HEK293 (cell line): Measurements from ENCODE around the gene C2.

Source experiments
- CTCF ChIA-PET: fragments of 350-600 bp; formaldehyde crosslinking; extraction: SDS; loops from one replicate; lab custom pipeline; 2021; ENCODE audit warnings: antibody characterized with exemption; lab: Yijun Ruan, JAX
- POLR2A ChIA-PET: fragments of 300-600 bp; formaldehyde crosslinking; extraction: SDS; loops from one replicate; lab custom pipeline; 2020; ENCODE audit warnings: antibody characterized with exemption, inconsistent platforms; lab: Yijun Ruan, JAX
- H3K27ac ChIP-seq: fragments of 200-500 bp; sonication (Bioruptor generic); 2 replicates; pipeline ENCODE4 v1.5.1; 2014; ENCODE audit warnings: low read depth, low read length, control low read depth, inconsistent platforms; ENCODE audit errors: extremely low read depth
- H3K36me3 ChIP-seq, 2 experiments: fragments of 200-500 bp in 1 of 2; sonication (Bioruptor generic) in 1 of 2; 1 replicate in 1 of 2; 2 replicates in 1 of 2; pipeline ENCODE4 v1.5.1; 2014 to 2017; ENCODE audit warnings: inconsistent platforms in 2 of 2, low read length in 2 of 2; ENCODE audit not compliant: control insufficient read depth in 2 of 2, insufficient read depth in 1 of 2
- H3K4me1 ChIP-seq: fragments of 200-500 bp; sonication (Bioruptor generic); 2 replicates; pipeline ENCODE4 v1.5.1; 2014; ENCODE audit warnings: mild to moderate bottlenecking, low read length, inconsistent platforms; ENCODE audit not compliant: control insufficient read depth, insufficient read depth
- H3K4me3 ChIP-seq: 2 replicates; pipeline ENCODE4 v1.5.1; 2011; ENCODE audit warnings: low read depth, mild to moderate bottlenecking, control low read depth, low read length, moderate library complexity
- H3K9me3 ChIP-seq: fragments of 200-500 bp; sonication (Bioruptor generic); 2 replicates; pipeline ENCODE4 v1.5.1; 2014; ENCODE audit warnings: low read depth, low read length, inconsistent platforms; ENCODE audit not compliant: control insufficient read depth, insufficient read depth
- EGR2 ChIP-seq: fragments of 450-650 bp; formaldehyde crosslinking; IDR thresholded peaks from 2 replicates; pipeline ENCODE4 v1.5.1; 2016; ENCODE audit warnings: low read depth, missing biosample characterization, missing genetic modification characterization
- HOXC10 ChIP-seq: sonication (generic); formaldehyde crosslinking; IDR thresholded peaks from 2 replicates; pipeline ENCODE4 v1.8.1; 2023; ENCODE audit warnings: mild to moderate bottlenecking, missing genetic modification reagents
- KLF9 ChIP-seq: fragments of 450-650 bp; formaldehyde crosslinking; IDR thresholded peaks from 2 replicates; pipeline ENCODE4 v1.5.1; 2016; ENCODE audit warnings: missing biosample characterization, missing genetic modification characterization, low read depth
- MEIS1 ChIP-seq: sonication (generic); formaldehyde crosslinking; IDR thresholded peaks from 2 replicates; pipeline ENCODE4 v1.8.1; 2022; ENCODE audit warnings: missing genetic modification reagents, mild to moderate bottlenecking, borderline replicate concordance
- OSR2 ChIP-seq: fragments of 450-650 bp; formaldehyde crosslinking; IDR thresholded peaks from 2 replicates; pipeline ENCODE4 v1.5.1; 2016; ENCODE audit warnings: missing biosample characterization, missing genetic modification characterization
- PRDM1 ChIP-seq: fragments of 450-650 bp; formaldehyde crosslinking; IDR thresholded peaks from 2 replicates; pipeline ENCODE4; 2016; ENCODE audit warnings: missing biosample characterization, missing genetic modification characterization
- RBAK ChIP-seq: fragments of 450-650 bp; formaldehyde crosslinking; IDR thresholded peaks from 2 replicates; pipeline ENCODE4 v1.5.1; 2016; ENCODE audit warnings: missing biosample characterization, missing genetic modification characterization
- TRIM28 ChIP-seq: IDR thresholded peaks from 2 replicates; pipeline ENCODE4 v1.6.1; 2011; ENCODE audit warnings: low read length, control low read depth, borderline replicate concordance
- ZBTB21 ChIP-seq: fragments of 450-650 bp; formaldehyde crosslinking; IDR thresholded peaks from 2 replicates; pipeline ENCODE4 v1.5.1; 2017; ENCODE audit warnings: missing biosample characterization, missing genetic modification characterization
- ZBTB7A ChIP-seq: fragments of 450-650 bp; formaldehyde crosslinking; IDR thresholded peaks from 2 replicates; pipeline ENCODE4 v1.5.1; 2016; ENCODE audit warnings: low read depth, missing biosample characterization, missing genetic modification characterization
- ZNF175 ChIP-seq: fragments of 450-650 bp; formaldehyde crosslinking; IDR thresholded peaks from 2 replicates; pipeline ENCODE4 v1.5.1; 2016; ENCODE audit warnings: missing biosample characterization, missing genetic modification characterization
- ZNF19 ChIP-seq: fragments of 450-650 bp; formaldehyde crosslinking; IDR thresholded peaks from 2 replicates; pipeline ENCODE4; 2016; ENCODE audit warnings: missing biosample characterization, missing genetic modification characterization, low read depth
- ZNF335 ChIP-seq: fragments of 450-650 bp; formaldehyde crosslinking; conservative IDR thresholded peaks from 2 replicates; pipeline ENCODE4 v1.5.1; 2016; ENCODE audit warnings: missing biosample characterization, missing genetic modification characterization
- ZNF350 ChIP-seq: fragments of 450-650 bp; formaldehyde crosslinking; IDR thresholded peaks from 2 replicates; pipeline ENCODE4 v1.5.0; 2017; ENCODE audit warnings: missing biosample characterization, mild to moderate bottlenecking, missing genetic modification characterization
- ZNF423 ChIP-seq: fragments of 450-650 bp; formaldehyde crosslinking; IDR thresholded peaks from 2 replicates; pipeline ENCODE4 v1.5.1; 2016; ENCODE audit warnings: missing biosample characterization, missing genetic modification characterization
- ZNF670 ChIP-seq: fragments of 450-650 bp; formaldehyde crosslinking; IDR thresholded peaks from 2 replicates; pipeline ENCODE4 v1.5.1; 2016; ENCODE audit warnings: missing biosample characterization, missing genetic modification characterization, low read depth
- ZNF76 ChIP-seq: fragments of 450-650 bp; formaldehyde crosslinking; IDR thresholded peaks from 2 replicates; pipeline ENCODE4; 2016; ENCODE audit warnings: low read depth, missing biosample characterization, missing genetic modification characterization, borderline replicate concordance
- ZNF791 ChIP-seq: fragments of 450-650 bp; formaldehyde crosslinking; IDR thresholded peaks from 2 replicates; pipeline ENCODE4 v1.5.1; 2016; ENCODE audit warnings: missing biosample characterization, missing genetic modification characterization
- TF ChIP-seq, protein P1 (sequence below): fragments of 450-650 bp; formaldehyde crosslinking; IDR thresholded peaks from 2 replicates; pipeline ENCODE4 v1.5.1; 2017; ENCODE audit warnings: missing biosample characterization, missing genetic modification characterization
- TF ChIP-seq, protein P2 (sequence below): sonication (generic); formaldehyde crosslinking; IDR thresholded peaks from 2 replicates; pipeline ENCODE4 v1.8.1; 2022; ENCODE audit warnings: mild to moderate bottlenecking, moderate library complexity, missing genetic modification reagents
- TF ChIP-seq, protein P3 (sequence below): fragments of 450-650 bp; formaldehyde crosslinking; IDR thresholded peaks from 2 replicates; pipeline ENCODE4 v1.5.1; 2016; ENCODE audit warnings: missing biosample characterization, missing genetic modification characterization
- TF ChIP-seq, protein P4 (sequence below): IDR thresholded peaks from 2 replicates; pipeline ENCODE4 v1.6.1; 2011; ENCODE audit warnings: mild to moderate bottlenecking, low read depth, low read length, borderline replicate concordance
- TF ChIP-seq, protein P5 (sequence below): fragments of 450-650 bp; formaldehyde crosslinking; IDR thresholded peaks from 2 replicates; pipeline ENCODE4 v1.5.1; 2017; ENCODE audit warnings: missing biosample characterization, missing genetic modification characterization
- TF ChIP-seq, protein P6 (sequence below): fragments of 450-650 bp; formaldehyde crosslinking; IDR thresholded peaks from 2 replicates; pipeline ENCODE4 v1.5.1; 2017; ENCODE audit warnings: missing biosample characterization, mild to moderate bottlenecking, missing genetic modification characterization, moderate library complexity
- TF ChIP-seq, protein P7 (sequence below): fragments of 450-650 bp; formaldehyde crosslinking; IDR thresholded peaks from 2 replicates; pipeline ENCODE4 v1.5.1; 2016; ENCODE audit warnings: missing biosample characterization, missing genetic modification characterization

Gene C2

DNA sequence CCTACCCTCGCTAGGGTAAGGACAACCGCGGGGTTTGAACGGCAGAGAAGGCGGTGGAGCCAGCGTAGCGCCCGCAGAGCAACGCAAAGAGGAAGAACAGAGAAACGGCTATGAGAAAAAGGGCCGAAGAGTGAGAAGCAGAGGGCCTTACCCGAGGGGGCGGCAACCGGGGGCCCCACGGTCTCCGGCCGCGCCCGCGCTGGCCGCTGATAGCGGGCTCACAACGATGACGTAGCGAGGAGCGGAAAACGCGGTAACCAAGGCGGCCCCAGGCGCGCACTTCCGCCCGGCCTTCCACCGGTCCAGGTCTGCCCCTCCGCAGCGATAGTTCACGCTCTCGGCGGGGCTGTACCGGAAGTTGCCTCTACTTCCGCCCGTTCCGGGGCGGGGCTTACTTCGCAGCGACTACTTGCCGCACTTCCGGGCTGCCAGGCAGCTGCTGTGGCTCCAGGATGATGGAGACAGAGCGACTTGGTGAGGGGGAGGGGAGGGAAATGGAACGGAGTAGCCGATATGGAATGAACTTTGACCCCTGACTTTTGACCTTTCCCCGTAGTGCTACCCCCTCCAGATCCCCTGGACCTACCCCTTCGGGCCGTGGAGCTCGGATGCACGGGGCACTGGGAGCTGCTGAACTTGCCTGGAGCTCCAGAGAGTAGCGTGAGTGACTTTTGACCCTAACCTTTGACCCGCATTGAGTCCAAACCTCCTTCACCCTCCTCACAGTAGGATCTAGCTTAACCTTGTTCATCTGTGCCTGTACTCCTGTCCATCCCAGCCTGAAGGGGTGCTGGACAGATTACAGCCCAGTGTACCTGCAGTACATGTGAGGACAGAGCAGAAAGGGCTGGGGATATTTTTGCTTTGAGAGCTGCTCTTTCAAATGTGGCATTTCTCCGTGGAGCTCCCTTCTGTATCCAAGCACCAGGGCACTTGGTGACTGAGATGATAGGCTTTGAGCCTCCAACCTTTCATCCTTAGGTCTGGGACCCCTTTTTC lies 31.5 kb downstream of the C2 start, which contains the start of the genes NELFE and SKIC2:
Gene NELFE, minus strand, starts transcription at position 231 of the 999 bp plus-strand sequence. CDS start 525 bp downstream, outside the sequence.
Gene SKIC2, plus strand, starts transcription at position 435 of the 999 bp plus-strand sequence. Its CDS starts 18 bp downstream, at position 453.
- ChIA-PET CTCF (interaction anchor here (0.5 to 1.0 kb wide), 6 partner anchors 9 to 229 kb away, joined by 3 to 5 read pairs (median 4); partner anchors contain the start of gene DXO), POLR2A (interaction anchor here (0.5 to 4.8 kb wide), 11 partner anchors 10 to 1263 kb away, joined by 3 to 64 read pairs (median 5); partner anchors contain the start of genes DDX39B, DXO, EHMT2 and HSPA1A)
- Histone ChIP-seq H3K4me1 (no peaks in the 10 kb centered on the region; the same call in 1 of the 2 replicates), H3K36me3 (peaks cover 10 to 75% of the 10 kb centered on the region in 2 experiments), H3K9me3 (no peaks in the 10 kb centered on the region), H3K4me3 (peak within 1 kb of the TSS; percentile 78), H3K27ac (peak within 1 kb of the TSS; percentile 39; the same call in 1 of the 2 replicates)
- TF ChIP-seq PRDM1 (tag by site-specific recombination), result no peak
- TF ChIP-seq ZNF350 (tag by site-specific recombination), result no peak
- no peak for TF ChIP-seq MEIS1
- no peak for TF ChIP-seq RBAK (tag by site-specific recombination)
- TF ChIP-seq, protein P1, sequence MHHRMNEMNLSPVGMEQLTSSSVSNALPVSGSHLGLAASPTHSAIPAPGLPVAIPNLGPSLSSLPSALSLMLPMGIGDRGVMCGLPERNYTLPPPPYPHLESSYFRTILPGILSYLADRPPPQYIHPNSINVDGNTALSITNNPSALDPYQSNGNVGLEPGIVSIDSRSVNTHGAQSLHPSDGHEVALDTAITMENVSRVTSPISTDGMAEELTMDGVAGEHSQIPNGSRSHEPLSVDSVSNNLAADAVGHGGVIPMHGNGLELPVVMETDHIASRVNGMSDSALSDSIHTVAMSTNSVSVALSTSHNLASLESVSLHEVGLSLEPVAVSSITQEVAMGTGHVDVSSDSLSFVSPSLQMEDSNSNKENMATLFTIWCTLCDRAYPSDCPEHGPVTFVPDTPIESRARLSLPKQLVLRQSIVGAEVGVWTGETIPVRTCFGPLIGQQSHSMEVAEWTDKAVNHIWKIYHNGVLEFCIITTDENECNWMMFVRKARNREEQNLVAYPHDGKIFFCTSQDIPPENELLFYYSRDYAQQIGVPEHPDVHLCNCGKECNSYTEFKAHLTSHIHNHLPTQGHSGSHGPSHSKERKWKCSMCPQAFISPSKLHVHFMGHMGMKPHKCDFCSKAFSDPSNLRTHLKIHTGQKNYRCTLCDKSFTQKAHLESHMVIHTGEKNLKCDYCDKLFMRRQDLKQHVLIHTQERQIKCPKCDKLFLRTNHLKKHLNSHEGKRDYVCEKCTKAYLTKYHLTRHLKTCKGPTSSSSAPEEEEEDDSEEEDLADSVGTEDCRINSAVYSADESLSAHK (tag by site-specific recombination), result no peak; the same call in 1 of the 2 replicates
- no peak for TF ChIP-seq HOXC10 (CRISPR knock-in tag)
- TF ChIP-seq, protein P2, sequence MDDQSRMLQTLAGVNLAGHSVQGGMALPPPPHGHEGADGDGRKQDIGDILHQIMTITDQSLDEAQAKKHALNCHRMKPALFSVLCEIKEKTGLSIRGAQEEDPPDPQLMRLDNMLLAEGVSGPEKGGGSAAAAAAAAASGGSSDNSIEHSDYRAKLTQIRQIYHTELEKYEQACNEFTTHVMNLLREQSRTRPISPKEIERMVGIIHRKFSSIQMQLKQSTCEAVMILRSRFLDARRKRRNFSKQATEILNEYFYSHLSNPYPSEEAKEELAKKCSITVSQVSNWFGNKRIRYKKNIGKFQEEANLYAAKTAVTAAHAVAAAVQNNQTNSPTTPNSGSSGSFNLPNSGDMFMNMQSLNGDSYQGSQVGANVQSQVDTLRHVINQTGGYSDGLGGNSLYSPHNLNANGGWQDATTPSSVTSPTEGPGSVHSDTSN (CRISPR knock-in tag), result peak; percentile 52; the same call in 1 of the 2 replicates
- TF ChIP-seq ZNF423 (tag by site-specific recombination), result no peak
- TF ChIP-seq, protein P3, sequence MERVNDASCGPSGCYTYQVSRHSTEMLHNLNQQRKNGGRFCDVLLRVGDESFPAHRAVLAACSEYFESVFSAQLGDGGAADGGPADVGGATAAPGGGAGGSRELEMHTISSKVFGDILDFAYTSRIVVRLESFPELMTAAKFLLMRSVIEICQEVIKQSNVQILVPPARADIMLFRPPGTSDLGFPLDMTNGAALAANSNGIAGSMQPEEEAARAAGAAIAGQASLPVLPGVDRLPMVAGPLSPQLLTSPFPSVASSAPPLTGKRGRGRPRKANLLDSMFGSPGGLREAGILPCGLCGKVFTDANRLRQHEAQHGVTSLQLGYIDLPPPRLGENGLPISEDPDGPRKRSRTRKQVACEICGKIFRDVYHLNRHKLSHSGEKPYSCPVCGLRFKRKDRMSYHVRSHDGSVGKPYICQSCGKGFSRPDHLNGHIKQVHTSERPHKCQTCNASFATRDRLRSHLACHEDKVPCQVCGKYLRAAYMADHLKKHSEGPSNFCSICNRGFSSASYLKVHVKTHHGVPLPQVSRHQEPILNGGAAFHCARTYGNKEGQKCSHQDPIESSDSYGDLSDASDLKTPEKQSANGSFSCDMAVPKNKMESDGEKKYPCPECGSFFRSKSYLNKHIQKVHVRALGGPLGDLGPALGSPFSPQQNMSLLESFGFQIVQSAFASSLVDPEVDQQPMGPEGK (tag by site-specific recombination), result peak; percentile 96
- TF ChIP-seq ZNF335 (tag by site-specific recombination), result peak; percentile 81
- no peak for TF ChIP-seq ZNF19
- peak; percentile 97 for TF ChIP-seq ZBTB21 (tag by site-specific recombination)
- TF ChIP-seq OSR2, result peak; percentile 28; the same call in 1 of the 2 replicates
- peak; percentile 87 for TF ChIP-seq ZBTB7A (tag by site-specific recombination)
- TF ChIP-seq EGR2, result peak; percentile 44; the same call in 1 of the 2 replicates
- TF ChIP-seq KLF9 (tag by site-specific recombination), result peak; percentile 96
- TF ChIP-seq, protein P4, sequence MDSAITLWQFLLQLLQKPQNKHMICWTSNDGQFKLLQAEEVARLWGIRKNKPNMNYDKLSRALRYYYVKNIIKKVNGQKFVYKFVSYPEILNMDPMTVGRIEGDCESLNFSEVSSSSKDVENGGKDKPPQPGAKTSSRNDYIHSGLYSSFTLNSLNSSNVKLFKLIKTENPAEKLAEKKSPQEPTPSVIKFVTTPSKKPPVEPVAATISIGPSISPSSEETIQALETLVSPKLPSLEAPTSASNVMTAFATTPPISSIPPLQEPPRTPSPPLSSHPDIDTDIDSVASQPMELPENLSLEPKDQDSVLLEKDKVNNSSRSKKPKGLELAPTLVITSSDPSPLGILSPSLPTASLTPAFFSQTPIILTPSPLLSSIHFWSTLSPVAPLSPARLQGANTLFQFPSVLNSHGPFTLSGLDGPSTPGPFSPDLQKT, result peak; percentile 96
- TF ChIP-seq, protein P5, sequence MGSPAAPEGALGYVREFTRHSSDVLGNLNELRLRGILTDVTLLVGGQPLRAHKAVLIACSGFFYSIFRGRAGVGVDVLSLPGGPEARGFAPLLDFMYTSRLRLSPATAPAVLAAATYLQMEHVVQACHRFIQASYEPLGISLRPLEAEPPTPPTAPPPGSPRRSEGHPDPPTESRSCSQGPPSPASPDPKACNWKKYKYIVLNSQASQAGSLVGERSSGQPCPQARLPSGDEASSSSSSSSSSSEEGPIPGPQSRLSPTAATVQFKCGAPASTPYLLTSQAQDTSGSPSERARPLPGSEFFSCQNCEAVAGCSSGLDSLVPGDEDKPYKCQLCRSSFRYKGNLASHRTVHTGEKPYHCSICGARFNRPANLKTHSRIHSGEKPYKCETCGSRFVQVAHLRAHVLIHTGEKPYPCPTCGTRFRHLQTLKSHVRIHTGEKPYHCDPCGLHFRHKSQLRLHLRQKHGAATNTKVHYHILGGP (tag by site-specific recombination), result no peak
- TF ChIP-seq, protein P6, sequence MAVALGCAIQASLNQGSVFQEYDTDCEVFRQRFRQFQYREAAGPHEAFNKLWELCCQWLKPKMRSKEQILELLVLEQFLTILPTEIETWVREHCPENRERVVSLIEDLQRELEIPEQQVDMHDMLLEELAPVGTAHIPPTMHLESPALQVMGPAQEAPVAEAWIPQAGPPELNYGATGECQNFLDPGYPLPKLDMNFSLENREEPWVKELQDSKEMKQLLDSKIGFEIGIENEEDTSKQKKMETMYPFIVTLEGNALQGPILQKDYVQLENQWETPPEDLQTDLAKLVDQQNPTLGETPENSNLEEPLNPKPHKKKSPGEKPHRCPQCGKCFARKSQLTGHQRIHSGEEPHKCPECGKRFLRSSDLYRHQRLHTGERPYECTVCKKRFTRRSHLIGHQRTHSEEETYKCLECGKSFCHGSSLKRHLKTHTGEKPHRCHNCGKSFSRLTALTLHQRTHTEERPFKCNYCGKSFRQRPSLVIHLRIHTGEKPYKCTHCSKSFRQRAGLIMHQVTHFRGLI, result peak; percentile 52; the same call in 1 of the 2 replicates
- TF ChIP-seq ZNF76, result peak; percentile 90
- TF ChIP-seq, protein P7, sequence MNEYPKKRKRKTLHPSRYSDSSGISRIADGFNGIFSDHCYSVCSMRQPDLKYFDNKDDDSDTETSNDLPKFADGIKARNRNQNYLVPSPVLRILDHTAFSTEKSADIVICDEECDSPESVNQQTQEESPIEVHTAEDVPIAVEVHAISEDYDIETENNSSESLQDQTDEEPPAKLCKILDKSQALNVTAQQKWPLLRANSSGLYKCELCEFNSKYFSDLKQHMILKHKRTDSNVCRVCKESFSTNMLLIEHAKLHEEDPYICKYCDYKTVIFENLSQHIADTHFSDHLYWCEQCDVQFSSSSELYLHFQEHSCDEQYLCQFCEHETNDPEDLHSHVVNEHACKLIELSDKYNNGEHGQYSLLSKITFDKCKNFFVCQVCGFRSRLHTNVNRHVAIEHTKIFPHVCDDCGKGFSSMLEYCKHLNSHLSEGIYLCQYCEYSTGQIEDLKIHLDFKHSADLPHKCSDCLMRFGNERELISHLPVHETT (tag by site-specific recombination), result peak; percentile 76
- no peak for TF ChIP-seq ZNF791 (tag by site-specific recombination)
- no peak for TF ChIP-seq TRIM28
- TF ChIP-seq ZNF670 (tag by site-specific recombination), result no peak
- TF ChIP-seq ZNF175 (tag by site-specific recombination), result no peak
